ENCODE results near the gene EYA2. TPM values are rescaled to one million over a fixed set of nuclear protein-coding genes. Genes with fewer than 3 reads are reported as not detected.

The EYA2 gene
- total RNA-seq, 1 donor from 2014 or later = 1.8 TPM

DNA sequence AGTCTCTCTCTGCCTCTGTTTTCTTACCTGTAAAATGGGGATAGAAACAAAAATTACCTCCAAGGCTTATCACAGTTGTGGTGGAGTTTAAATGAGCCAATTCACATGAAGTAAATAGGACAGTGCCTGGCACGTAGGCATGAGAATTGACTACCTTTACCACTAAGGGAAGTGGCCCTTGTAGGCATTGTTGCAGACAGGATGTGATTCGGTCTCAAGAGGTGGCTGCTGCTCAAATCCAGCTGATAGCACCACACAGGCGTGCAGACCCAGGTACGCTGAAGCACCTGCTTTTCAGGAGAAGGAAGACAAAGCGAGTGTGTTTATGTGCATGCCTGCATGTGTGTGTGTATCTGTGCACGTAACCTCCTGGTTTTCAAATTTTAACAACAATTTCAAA is 108.6 kb downstream of the EYA2 start:
- Mint-ChIP-seq H3K9me3 (peaks cover 8% of the 10 kb centered on the region), H3K36me3 (no peaks in the 10 kb centered on the region), H3K4me1 (peaks cover 9% of the 10 kb centered on the region), H3K4me3 (no peak overlapping the region), H3K27me3 (ENCODE audit: insufficient read depth, low read depth) (peaks cover 24% of the 10 kb centered on the region), H3K27ac (no peak overlapping the region)
- Histone ChIP-seq H2AFZ (replicated peaks) (no peak overlapping the region), H3K36me3 (no peaks in the 10 kb centered on the region), H3K27me3 (peaks cover 21% of the 10 kb centered on the region), H3K79me2 (ENCODE audit: low read depth) (no peaks in the 10 kb centered on the region), H3K4me2 (no peak overlapping the region), H3K4me1 (peaks cover 8% of the 10 kb centered on the region), H4K20me1 (ENCODE audit: low read depth) (no peaks in the 10 kb centered on the region), H3F3A (ENCODE audit: low read depth) (no peaks in the 10 kb centered on the region), H3K9me3 (ENCODE audit: low read depth) (no peaks in the 10 kb centered on the region), H3K4me3 (no peak overlapping the region), H3K9ac (no peak overlapping the region), H3K27ac (no peak overlapping the region)
- no peak for TF ChIP-seq EZH2phosphoT487 (IDR thresholded peaks at IDR 0.05)
- TF ChIP-seq, protein P1, sequence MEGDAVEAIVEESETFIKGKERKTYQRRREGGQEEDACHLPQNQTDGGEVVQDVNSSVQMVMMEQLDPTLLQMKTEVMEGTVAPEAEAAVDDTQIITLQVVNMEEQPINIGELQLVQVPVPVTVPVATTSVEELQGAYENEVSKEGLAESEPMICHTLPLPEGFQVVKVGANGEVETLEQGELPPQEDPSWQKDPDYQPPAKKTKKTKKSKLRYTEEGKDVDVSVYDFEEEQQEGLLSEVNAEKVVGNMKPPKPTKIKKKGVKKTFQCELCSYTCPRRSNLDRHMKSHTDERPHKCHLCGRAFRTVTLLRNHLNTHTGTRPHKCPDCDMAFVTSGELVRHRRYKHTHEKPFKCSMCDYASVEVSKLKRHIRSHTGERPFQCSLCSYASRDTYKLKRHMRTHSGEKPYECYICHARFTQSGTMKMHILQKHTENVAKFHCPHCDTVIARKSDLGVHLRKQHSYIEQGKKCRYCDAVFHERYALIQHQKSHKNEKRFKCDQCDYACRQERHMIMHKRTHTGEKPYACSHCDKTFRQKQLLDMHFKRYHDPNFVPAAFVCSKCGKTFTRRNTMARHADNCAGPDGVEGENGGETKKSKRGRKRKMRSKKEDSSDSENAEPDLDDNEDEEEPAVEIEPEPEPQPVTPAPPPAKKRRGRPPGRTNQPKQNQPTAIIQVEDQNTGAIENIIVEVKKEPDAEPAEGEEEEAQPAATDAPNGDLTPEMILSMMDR (IDR thresholded peaks at IDR 0.05) = no peak
- no peak for TF ChIP-seq EZH2 (IDR thresholded peaks at IDR 0.05)
- DNase-seq (ENCODE audit: low spot score) = no peak

DNA sequence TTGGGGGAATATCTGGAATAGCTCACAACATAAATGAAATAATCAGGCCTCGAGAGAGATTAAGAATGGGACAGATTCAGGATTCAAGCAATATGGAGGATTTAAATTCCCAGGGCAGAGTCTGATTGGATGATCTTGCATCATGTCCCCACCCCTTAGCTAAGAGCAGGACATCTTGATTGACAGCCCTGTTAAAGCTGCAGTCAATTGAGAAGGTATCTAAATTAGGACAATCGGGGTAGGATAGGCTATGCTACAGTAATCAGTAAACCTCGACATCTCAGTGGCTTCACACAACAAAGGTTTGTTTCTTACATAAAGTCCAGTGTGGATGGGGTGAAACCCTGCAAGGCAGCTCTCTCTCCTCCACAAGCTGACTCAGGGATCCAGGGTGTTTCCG is 109.5 kb downstream of the EYA2 start:
- no peak for DNase-seq (ENCODE audit: low spot score)
- no peaks in the 10 kb centered on the region for H3F3A ChIP-seq (ENCODE audit: low read depth)
- H3K27me3 ChIP-seq = peaks cover 12% of the 10 kb centered on the region
- no peaks in the 10 kb centered on the region for H3K36me3 ChIP-seq
- no peak overlapping the region for H3K9ac ChIP-seq
- H3K27ac Mint-ChIP-seq = no peak overlapping the region
- H3K4me1 ChIP-seq = no peaks in the 10 kb centered on the region
- H3K4me3 Mint-ChIP-seq = no peak overlapping the region
- H3K27ac ChIP-seq = no peak overlapping the region
- no peaks in the 10 kb centered on the region for H3K9me3 ChIP-seq (ENCODE audit: low read depth)
- H3K79me2 ChIP-seq (ENCODE audit: low read depth) = no peaks in the 10 kb centered on the region
- H4K20me1 ChIP-seq (ENCODE audit: low read depth) = no peaks in the 10 kb centered on the region
- H3K36me3 Mint-ChIP-seq = no peaks in the 10 kb centered on the region
- H3K4me3 ChIP-seq = no peak overlapping the region
- H3K9me3 Mint-ChIP-seq = peaks cover 8% of the 10 kb centered on the region
- H2AFZ ChIP-seq (replicated peaks) = no peak overlapping the region
- H3K4me1 Mint-ChIP-seq = peaks cover 6% of the 10 kb centered on the region
- H3K4me2 ChIP-seq = no peak overlapping the region
- TF ChIP-seq EZH2 (IDR thresholded peaks at IDR 0.05) (no peak), EZH2phosphoT487 (IDR thresholded peaks at IDR 0.05) (no peak)
- TF ChIP-seq, protein P1 (IDR thresholded peaks at IDR 0.05) = no peak
- H3K27me3 Mint-ChIP-seq (ENCODE audit: insufficient read depth, low read depth) = peaks cover 20% of the 10 kb centered on the region

DNA sequence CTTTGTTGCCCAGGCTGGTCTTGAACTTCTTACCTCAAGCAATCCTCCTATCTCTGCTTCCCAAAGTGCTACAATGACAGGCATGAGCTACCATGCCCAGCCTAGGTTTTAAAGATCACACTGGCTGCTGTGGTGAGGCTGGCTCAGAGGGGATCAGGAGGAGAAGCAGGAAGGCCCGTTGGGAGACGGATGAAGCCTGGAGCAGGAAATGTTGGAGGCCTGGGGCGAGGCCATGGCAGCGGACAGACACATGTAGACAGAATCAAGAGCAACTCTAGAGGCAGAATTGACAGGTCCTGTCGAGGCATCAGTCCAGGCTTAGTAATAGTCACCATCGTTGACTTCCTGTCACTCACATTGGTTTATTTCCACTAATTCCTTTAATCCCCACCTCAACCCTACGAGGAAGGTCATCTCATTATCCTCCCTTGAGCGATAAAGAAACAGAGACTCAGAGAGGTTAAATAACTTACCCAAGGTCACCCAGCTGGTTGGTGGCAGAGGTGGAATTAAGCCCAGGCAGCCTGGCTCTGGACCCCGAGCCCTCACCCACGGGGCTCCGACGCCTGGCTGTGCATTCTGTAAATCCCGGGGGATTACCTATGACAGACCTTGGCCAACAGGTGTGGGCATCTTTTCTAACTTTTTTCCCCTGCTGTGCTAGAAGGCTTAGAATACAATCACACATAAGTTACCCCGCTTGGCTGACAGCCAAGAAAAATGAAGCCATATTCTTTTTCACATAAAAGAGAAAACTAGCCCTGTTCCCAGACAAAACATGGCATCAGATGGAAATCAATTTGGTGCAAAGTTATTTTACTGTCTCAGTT is 113.4 kb downstream of the EYA2 start:
- Mint-ChIP-seq H3K36me3 (no peaks in the 10 kb centered on the region), H3K4me3 (no peak overlapping the region), H3K27ac (no peak overlapping the region), H3K27me3 (ENCODE audit: insufficient read depth, low read depth) (peaks cover 14% of the 10 kb centered on the region), H3K9me3 (peaks cover 8% of the 10 kb centered on the region), H3K4me1 (peaks cover 6% of the 10 kb centered on the region)
- H3K9me3 ChIP-seq (ENCODE audit: low read depth) = no peaks in the 10 kb centered on the region
- H3K9ac ChIP-seq = no peak overlapping the region
- no peaks in the 10 kb centered on the region for H3K27me3 ChIP-seq
- no peak overlapping the region for H3K4me3 ChIP-seq
- H3K27ac ChIP-seq = no peak overlapping the region
- no peaks in the 10 kb centered on the region for H3K4me1 ChIP-seq
- no peak for DNase-seq (ENCODE audit: low spot score)
- H4K20me1 ChIP-seq (ENCODE audit: low read depth) = no peaks in the 10 kb centered on the region
- H3K36me3 ChIP-seq = no peaks in the 10 kb centered on the region
- H2AFZ ChIP-seq (replicated peaks) = no peak overlapping the region
- TF ChIP-seq EZH2 (IDR thresholded peaks at IDR 0.05) = no peak
- no peak for TF ChIP-seq EZH2phosphoT487 (IDR thresholded peaks at IDR 0.05)
- TF ChIP-seq, protein P1 (IDR thresholded peaks at IDR 0.05) = no peak
- H3K4me2 ChIP-seq = no peak overlapping the region
- no peaks in the 10 kb centered on the region for H3K79me2 ChIP-seq (ENCODE audit: low read depth)
- no peaks in the 10 kb centered on the region for H3F3A ChIP-seq (ENCODE audit: low read depth)
